DND-41 (cell line): ENCODE data around the gene SAMSN1.

ENCODE experiments used
- CTCF ChIP-seq: IDR thresholded peaks from 2 replicates; pipeline ENCODE4 v1.5.1; 2012; ENCODE audit warnings: borderline replicate concordance, low read length, moderate library complexity, mild to moderate bottlenecking; ENCODE audit not compliant: poor library complexity, severe bottlenecking; ENCODE audit errors: extremely low read depth
- EZH2 ChIP-seq: IDR thresholded peaks from 3 replicates; pipeline ENCODE4 v1.6.1; 2012; ENCODE audit warnings: borderline replicate concordance, low read depth, mild to moderate bottlenecking, moderate library complexity, low read length, inconsistent platforms; ENCODE audit not compliant: severe bottlenecking

GRCh38 chr21:14483296-14483695, 62.8 kb downstream of the SAMSN1 start:
- TF ChIP-seq CTCF (no peak), EZH2 (no peak)
